Gastrocnemius medialis (tissue), 4 donors: ENCODE data around the gene PKHD1.

Experiments used
- CTCF ChIP-seq, 5 experiments: fragments of 450-650 bp in 3 of 5; fragments of 200-600 bp in 2 of 5; sonication (generic) in 2 of 5; IDR thresholded peaks in 4 of 5; conservative IDR thresholded peaks in 1 of 5; 1 replicate in 4 of 5; 2 replicates in 1 of 5; pipeline ENCODE4 v1.5.1; 2016 to 2019; ENCODE audit warnings: antibody characterized with exemption in 5 of 5, mild to moderate bottlenecking in 3 of 5, moderate library complexity in 3 of 5
- POLR2A ChIP-seq, 2 donors: fragments of 450-650 bp; IDR thresholded peaks; one replicate each; pipeline ENCODE4 v1.6.1; 2017; ENCODE audit warnings: antibody characterized with exemption in 2 of 2, mild to moderate bottlenecking in 2 of 2, moderate library complexity in 2 of 2

GRCh38 chr6:52115891-52116604, 28.6 kb upstream of the PKHD1 start:
- TF ChIP-seq POLR2A (IDR thresholded peaks at IDR 0.05): no peak
- TF ChIP-seq CTCF (IDR thresholded peaks at IDR 0.05 in 4 of 5, conservative IDR thresholded peaks at IDR 0.05 in 1 of 5): no peak
